ENCODE data around the gene RGS2. TPM values are rescaled to one million over a fixed set of nuclear protein-coding genes. Genes with fewer than 3 reads are reported as not detected.

The RGS2 gene
- total RNA-seq, 1 experiment from 2014 or later: 0.50 TPM

DNA sequence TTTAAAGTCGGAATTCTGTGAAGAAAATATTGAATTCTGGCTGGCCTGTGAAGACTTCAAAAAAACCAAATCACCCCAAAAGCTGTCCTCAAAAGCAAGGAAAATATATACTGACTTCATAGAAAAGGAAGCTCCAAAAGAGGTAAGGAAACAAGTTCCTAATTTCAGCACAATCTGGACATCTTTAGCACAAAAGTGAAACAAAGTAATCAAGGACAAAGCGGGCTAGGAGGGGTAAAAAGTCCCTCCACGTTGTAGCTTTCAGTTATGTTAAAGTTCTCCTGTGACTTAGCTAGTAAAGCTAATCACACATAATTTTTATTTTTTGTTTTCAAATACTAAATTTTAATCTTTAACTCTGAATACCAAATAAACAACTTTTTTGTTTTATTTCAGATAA is 2.2 kb downstream of the RGS2 start:
- intact Hi-C loops (cut with micrococcal nuclease; ENCODE audit: unreplicated experiment): no loop called here
- H3K79me2 ChIP-seq (ENCODE audit: low read depth): no peaks in the 10 kb centered on the region
- H3K4me1 ChIP-seq (replicated peaks; ENCODE audit: insufficient read depth): peaks cover 17% of the 10 kb centered on the region
- DNase-seq: no peak
- no peaks in the 10 kb centered on the region for H4K20me1 ChIP-seq (ENCODE audit: insufficient read depth)
- no peaks in the 10 kb centered on the region for H3K9me3 ChIP-seq (ENCODE audit: insufficient read depth, low read depth)
- H3K27me3 ChIP-seq (ENCODE audit: insufficient read depth, low read depth): no peaks in the 10 kb centered on the region
- no TSS peak for BruUV-seq (replicated peaks)
- CTCF ChIA-PET: no interaction called here
- no peak overlapping the region for H3K4me3 ChIP-seq
- POLR2A ChIA-PET (ENCODE audit: unreplicated experiment): no interaction called here
- no peak overlapping the region for H3K4me2 ChIP-seq
- TF ChIP-seq, protein P1, sequence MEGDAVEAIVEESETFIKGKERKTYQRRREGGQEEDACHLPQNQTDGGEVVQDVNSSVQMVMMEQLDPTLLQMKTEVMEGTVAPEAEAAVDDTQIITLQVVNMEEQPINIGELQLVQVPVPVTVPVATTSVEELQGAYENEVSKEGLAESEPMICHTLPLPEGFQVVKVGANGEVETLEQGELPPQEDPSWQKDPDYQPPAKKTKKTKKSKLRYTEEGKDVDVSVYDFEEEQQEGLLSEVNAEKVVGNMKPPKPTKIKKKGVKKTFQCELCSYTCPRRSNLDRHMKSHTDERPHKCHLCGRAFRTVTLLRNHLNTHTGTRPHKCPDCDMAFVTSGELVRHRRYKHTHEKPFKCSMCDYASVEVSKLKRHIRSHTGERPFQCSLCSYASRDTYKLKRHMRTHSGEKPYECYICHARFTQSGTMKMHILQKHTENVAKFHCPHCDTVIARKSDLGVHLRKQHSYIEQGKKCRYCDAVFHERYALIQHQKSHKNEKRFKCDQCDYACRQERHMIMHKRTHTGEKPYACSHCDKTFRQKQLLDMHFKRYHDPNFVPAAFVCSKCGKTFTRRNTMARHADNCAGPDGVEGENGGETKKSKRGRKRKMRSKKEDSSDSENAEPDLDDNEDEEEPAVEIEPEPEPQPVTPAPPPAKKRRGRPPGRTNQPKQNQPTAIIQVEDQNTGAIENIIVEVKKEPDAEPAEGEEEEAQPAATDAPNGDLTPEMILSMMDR (conservative IDR thresholded peaks at IDR 0.05): no peak
- no peak for TF ChIP-seq EZH2 (IDR thresholded peaks at IDR 0.05; ENCODE audit: low read depth)
- H3K9me2 ChIP-seq (ENCODE audit: insufficient read depth): no peaks in the 10 kb centered on the region
- H2AFZ ChIP-seq: no peak overlapping the region
- H3K36me3 ChIP-seq (ENCODE audit: low read depth): no peaks in the 10 kb centered on the region
- H3K27ac ChIP-seq: no peak overlapping the region
- no peaks in the 10 kb centered on the region for H3F3A ChIP-seq (ENCODE audit: insufficient read depth, low read depth)

- ChIA-PET POLR2A (ENCODE audit: unreplicated experiment) (no interaction called here), CTCF (no interaction called here)
- no peaks in the 10 kb centered on the region for H3K79me2 ChIP-seq (ENCODE audit: low read depth)
- H3K4me1 ChIP-seq (replicated peaks; ENCODE audit: insufficient read depth): peaks cover 17% of the 10 kb centered on the region
- H3K9me2 ChIP-seq (ENCODE audit: insufficient read depth): no peaks in the 10 kb centered on the region
- H3K4me3 ChIP-seq: no peak overlapping the region
- no peaks in the 10 kb centered on the region for H3F3A ChIP-seq (ENCODE audit: insufficient read depth, low read depth)
- no peaks in the 10 kb centered on the region for H3K9me3 ChIP-seq (ENCODE audit: insufficient read depth, low read depth)
- no TSS peak for BruUV-seq (replicated peaks)
- no peaks in the 10 kb centered on the region for H4K20me1 ChIP-seq (ENCODE audit: insufficient read depth)
- intact Hi-C loops (cut with micrococcal nuclease; ENCODE audit: unreplicated experiment): no loop called here
- no peak for DNase-seq
- no peak overlapping the region for H2AFZ ChIP-seq
- no peak for TF ChIP-seq EZH2 (IDR thresholded peaks at IDR 0.05; ENCODE audit: low read depth)
- TF ChIP-seq, protein P1 (conservative IDR thresholded peaks at IDR 0.05): no peak
- no peaks in the 10 kb centered on the region for H3K27me3 ChIP-seq (ENCODE audit: insufficient read depth, low read depth)
- H3K27ac ChIP-seq: no peak overlapping the region
- H3K36me3 ChIP-seq (ENCODE audit: low read depth): no peaks in the 10 kb centered on the region
- H3K4me2 ChIP-seq: no peak overlapping the region
Measured at GRCh38 chr1:192811594-192812239, 2.9 kb downstream of the RGS2 start.

DNA sequence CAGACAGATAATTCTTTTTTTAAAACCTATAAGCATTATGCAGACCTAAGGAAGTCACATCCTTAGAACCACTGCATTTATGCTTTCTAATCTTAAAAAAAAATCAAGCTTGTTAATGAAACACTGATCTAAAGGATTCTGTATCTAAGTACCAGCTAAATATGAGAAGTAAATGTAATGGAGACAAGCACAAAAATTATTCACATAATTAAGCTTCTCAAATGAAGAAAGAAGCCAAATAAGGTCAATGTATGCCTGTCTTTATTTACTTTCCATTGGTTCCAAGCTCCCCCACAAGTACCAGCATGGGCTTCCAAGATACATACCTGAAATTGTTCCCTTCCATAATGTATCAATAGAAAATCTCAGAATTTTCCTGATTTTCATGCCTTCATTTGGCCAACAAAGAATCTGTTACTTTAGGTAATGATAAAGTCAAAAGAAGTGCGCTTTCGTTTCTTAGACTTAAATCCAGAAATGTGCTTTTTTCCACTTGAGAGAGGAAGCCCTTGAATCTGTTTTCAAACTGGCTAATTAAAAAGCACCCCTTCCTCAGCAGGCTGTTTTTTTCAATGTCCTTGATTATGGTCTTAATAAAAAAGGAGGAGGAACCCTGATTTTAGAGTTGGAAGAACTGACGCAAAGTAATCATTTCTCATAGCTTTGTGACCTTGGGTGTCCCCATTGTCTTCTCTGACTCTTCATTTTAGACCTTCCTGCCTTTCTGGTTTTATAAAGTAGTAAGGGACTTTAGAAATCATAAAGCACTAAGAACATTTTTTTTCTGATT is 3.8 kb downstream of the RGS2 start:
- Histone ChIP-seq H3K4me3 (no peak overlapping the region), H3K9me2 (ENCODE audit: insufficient read depth) (no peaks in the 10 kb centered on the region), H3K4me2 (no peak overlapping the region), H3K4me1 (replicated peaks; ENCODE audit: insufficient read depth) (peaks cover 12% of the 10 kb centered on the region), H3K36me3 (ENCODE audit: low read depth) (no peaks in the 10 kb centered on the region), H3F3A (ENCODE audit: insufficient read depth, low read depth) (no peaks in the 10 kb centered on the region), H2AFZ (no peak overlapping the region), H3K27ac (no peak overlapping the region), H3K27me3 (ENCODE audit: insufficient read depth, low read depth) (no peaks in the 10 kb centered on the region), H3K9me3 (ENCODE audit: insufficient read depth, low read depth) (no peaks in the 10 kb centered on the region), H3K79me2 (ENCODE audit: low read depth) (no peaks in the 10 kb centered on the region), H4K20me1 (ENCODE audit: insufficient read depth) (no peaks in the 10 kb centered on the region)
- CTCF ChIA-PET: no interaction called here
- POLR2A ChIA-PET (ENCODE audit: unreplicated experiment): no interaction called here
- intact Hi-C loops (cut with micrococcal nuclease; ENCODE audit: unreplicated experiment): no loop called here
- DNase-seq: no peak
- no peak for TF ChIP-seq EZH2 (IDR thresholded peaks at IDR 0.05; ENCODE audit: low read depth)
- TF ChIP-seq, protein P1 (conservative IDR thresholded peaks at IDR 0.05): no peak
- BruUV-seq (replicated peaks): no TSS peak
